Activated naive CD4-positive, alpha-beta T cell treated with anti-CD3 and anti-CD28 coated beads for 36 hours (primary cell): ENCODE results near the gene ZNF524. TPM values are rescaled to one million over a fixed set of nuclear protein-coding genes. Genes with fewer than 3 reads are reported as not detected.
A peak's percentile ranks its signal among the peaks of the same experiment; 100 is the strongest.

Source experiments
- CTCF ChIA-PET: fragments of 350-600 bp; sonication (Branson Sonifier 250); formaldehyde crosslinking; loops from one replicate; lab custom pipeline; 2021; ENCODE audit warnings: antibody characterized with exemption; lab: Charles Lee
- DNase-seq: peaks from one replicate; pipeline ENCODE4 v3.0.0-alpha.2; 2020
- H3K27ac Mint-ChIP-seq: one replicate; pipeline ENCODE4 v1.8.0; 2021; ENCODE audit warnings: mild to moderate bottlenecking, mixed read lengths
- H3K27me3 Mint-ChIP-seq: one replicate; pipeline ENCODE4 v1.8.0; 2021; ENCODE audit warnings: low read depth, mixed read lengths
- H3K36me3 Mint-ChIP-seq: one replicate; pipeline ENCODE4 v1.8.0; 2021; ENCODE audit warnings: low read depth, mixed read lengths
- H3K4me1 Mint-ChIP-seq: one replicate; pipeline ENCODE4 v1.8.0; 2021; ENCODE audit warnings: low read depth, mixed read lengths
- H3K4me3 Mint-ChIP-seq: one replicate; pipeline ENCODE4 v1.8.0; 2021; ENCODE audit warnings: mild to moderate bottlenecking, moderate library complexity, mixed read lengths
- H3K9me3 Mint-ChIP-seq: one replicate; pipeline ENCODE4 v1.8.0; 2021; ENCODE audit warnings: mixed read lengths
- intact Hi-C: fragments of 100-400 bp; cut with micrococcal nuclease; formaldehyde crosslinking; loops from one replicate; pipeline ENCODE4 v1.15.1; 2023
- total RNA-seq, 2 experiments: library from RNA; stranded (reverse); gene quantifications; one replicate each; pipeline ENCODE4 v1.2.3, GENCODE V29; 2021

ZNF524 gene
- total RNA-seq, 2 experiments from 2014 or later: 20.9 to 23.0 TPM

GRCh38 chr19:55605637-55606470, 5.8 kb downstream of the ZNF524 start, which contains the start of gene ZNF865:
ZNF865 (plus strand) TSS chr19:55605647; CDS start chr19:55613619, 7,972 bp downstream.
- DNase-seq: peak; percentile 89
- CTCF ChIA-PET: interaction anchor here (0.5 to 3.0 kb wide), 18 partner anchors 12 to 187 kb away, joined by 3 to 41 read pairs (median 4); partner anchors contain the start of genes NAT14, ZNF579 and ZNF784
- Mint-ChIP-seq H3K36me3 (peaks cover 21% of the 10 kb centered on the region), H3K27ac (peak within 1 kb of the TSS; percentile 96), H3K4me1 (peaks cover 58% of the 10 kb centered on the region), H3K9me3 (no peaks in the 10 kb centered on the region), H3K4me3 (peak within 1 kb of the TSS; percentile 89), H3K27me3 (no peaks in the 10 kb centered on the region)
- intact Hi-C loops: loop anchor here (1.0 to 10.0 kb wide), 9 partner anchors 18 to 489 kb away; partner anchors contain the start of genes ISOC2, PPP1R12C, TNNT1 and U2AF2

DNA sequence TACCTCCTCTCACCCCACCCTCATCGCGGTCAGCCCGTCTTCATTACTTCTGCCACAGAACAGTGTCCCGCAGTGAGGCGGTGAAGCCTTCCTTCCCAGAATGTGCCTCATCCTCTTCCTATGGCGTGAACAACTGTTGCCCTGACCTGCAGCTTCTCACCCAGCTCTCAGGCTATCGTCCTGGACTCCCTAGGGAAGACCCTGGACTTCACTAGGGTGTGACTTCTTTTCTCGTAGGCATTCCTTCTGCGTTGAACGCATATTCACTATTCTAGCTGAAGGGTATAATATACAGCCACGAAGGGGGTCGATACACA, 6.3 kb downstream of the ZNF524 start:
- Mint-ChIP-seq H3K4me3 (peak overlapping the region; percentile 89), H3K4me1 (peaks cover 58% of the 10 kb centered on the region), H3K36me3 (peaks cover 21% of the 10 kb centered on the region), H3K27ac (peak overlapping the region; percentile 93), H3K27me3 (no peaks in the 10 kb centered on the region), H3K9me3 (no peaks in the 10 kb centered on the region)
- no peak for DNase-seq
- CTCF ChIA-PET: interaction anchor here (0.5 to 3.0 kb wide), 17 partner anchors 11 to 186 kb away, joined by 3 to 41 read pairs (median 5); partner anchors contain the start of genes NAT14, ZNF579 and ZNF784
- intact Hi-C loops: loop anchor here (1.0 to 10.0 kb wide), 5 partner anchors 36 to 462 kb away; partner anchors contain the start of genes ISOC2, TNNT1, U2AF2 and ZNF580

DNA sequence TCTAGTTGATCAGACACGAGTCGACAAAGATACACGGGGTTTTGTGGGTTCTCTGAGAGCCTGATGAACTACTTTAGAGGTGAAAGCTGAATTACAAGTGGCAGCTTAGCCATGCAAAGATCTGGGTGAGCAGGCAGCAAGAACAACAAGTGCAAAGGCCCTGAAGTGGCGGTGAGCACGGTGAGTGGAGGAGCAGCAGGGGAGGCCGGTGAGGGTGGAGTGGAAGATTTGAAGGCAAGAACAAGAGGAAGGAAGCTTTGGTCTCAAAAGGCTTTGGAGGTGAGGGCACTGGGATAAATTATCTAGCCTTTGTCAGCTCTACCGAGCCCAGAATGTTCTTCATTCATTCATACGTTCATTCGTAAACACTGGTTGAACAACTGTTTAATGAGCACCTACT, 6.7 kb downstream of the ZNF524 start:
- CTCF ChIA-PET: interaction anchor here (0.5 to 3.0 kb wide), 17 partner anchors 11 to 186 kb away, joined by 3 to 41 read pairs (median 5); partner anchors contain the start of genes NAT14, ZNF579 and ZNF784
- no peak for DNase-seq
- Mint-ChIP-seq H3K4me3 (peak overlapping the region; percentile 89), H3K36me3 (peaks cover 21% of the 10 kb centered on the region), H3K4me1 (peaks cover 59% of the 10 kb centered on the region), H3K27ac (peak overlapping the region; percentile 93), H3K9me3 (no peaks in the 10 kb centered on the region), H3K27me3 (no peaks in the 10 kb centered on the region)
- intact Hi-C loops: loop anchor here (1.0 to 10.0 kb wide), 5 partner anchors 35 to 462 kb away; partner anchors contain the start of genes ISOC2, TNNT1, U2AF2 and ZNF580

DNA sequence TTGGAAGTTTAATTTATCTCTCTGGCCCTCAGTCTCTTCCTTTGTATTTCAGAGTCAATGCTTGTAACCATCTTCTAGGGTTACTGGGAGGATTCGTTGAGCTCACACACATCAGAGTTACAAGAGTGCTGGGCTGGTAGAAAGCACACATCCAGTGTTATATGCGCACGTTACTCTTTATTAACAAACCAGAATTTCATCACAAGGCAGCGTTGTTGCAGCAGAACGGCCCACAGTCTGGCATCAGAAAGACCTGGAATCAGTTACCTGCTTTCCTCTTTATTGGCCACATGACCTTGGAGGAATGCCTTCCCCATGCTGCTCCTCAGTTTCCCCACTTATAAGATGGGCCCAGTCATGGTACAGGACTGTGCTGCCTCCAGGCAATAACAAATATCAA, 9.2 kb downstream of the ZNF524 start:
- Mint-ChIP-seq H3K9me3 (no peaks in the 10 kb centered on the region), H3K36me3 (peaks cover 24% of the 10 kb centered on the region), H3K27me3 (no peaks in the 10 kb centered on the region), H3K27ac (no peak overlapping the region), H3K4me1 (peaks cover 58% of the 10 kb centered on the region), H3K4me3 (no peak overlapping the region)
- no peak for DNase-seq
- CTCF ChIA-PET: interaction anchor here (1.3 kb wide), 1 partner anchor 24 kb away, joined by 4 read pairs; no protein-coding TSS in a partner anchor
- intact Hi-C loops: loop anchor here (5.0 to 10.0 kb wide), 2 partner anchors 33 to 465 kb away; partner anchors contain the start of genes TNNT1, ZNF580 and ZNF581

- DNase-seq: no peak
- intact Hi-C loops: no loop called here
- no peaks in the 10 kb centered on the region for H3K27me3 Mint-ChIP-seq
- peaks cover 23% of the 10 kb centered on the region for H3K36me3 Mint-ChIP-seq
- no peak overlapping the region for H3K27ac Mint-ChIP-seq
- no peaks in the 10 kb centered on the region for H3K9me3 Mint-ChIP-seq
- no peak overlapping the region for H3K4me3 Mint-ChIP-seq
- CTCF ChIA-PET: interaction anchor here (0.7 kb wide), 1 partner anchor 55 kb away, joined by 3 read pairs; no protein-coding TSS in a partner anchor
- H3K4me1 Mint-ChIP-seq: peaks cover 49% of the 10 kb centered on the region
Observed at GRCh38 chr19:55611300-55611982, 11.4 kb downstream of the ZNF524 start.

DNA sequence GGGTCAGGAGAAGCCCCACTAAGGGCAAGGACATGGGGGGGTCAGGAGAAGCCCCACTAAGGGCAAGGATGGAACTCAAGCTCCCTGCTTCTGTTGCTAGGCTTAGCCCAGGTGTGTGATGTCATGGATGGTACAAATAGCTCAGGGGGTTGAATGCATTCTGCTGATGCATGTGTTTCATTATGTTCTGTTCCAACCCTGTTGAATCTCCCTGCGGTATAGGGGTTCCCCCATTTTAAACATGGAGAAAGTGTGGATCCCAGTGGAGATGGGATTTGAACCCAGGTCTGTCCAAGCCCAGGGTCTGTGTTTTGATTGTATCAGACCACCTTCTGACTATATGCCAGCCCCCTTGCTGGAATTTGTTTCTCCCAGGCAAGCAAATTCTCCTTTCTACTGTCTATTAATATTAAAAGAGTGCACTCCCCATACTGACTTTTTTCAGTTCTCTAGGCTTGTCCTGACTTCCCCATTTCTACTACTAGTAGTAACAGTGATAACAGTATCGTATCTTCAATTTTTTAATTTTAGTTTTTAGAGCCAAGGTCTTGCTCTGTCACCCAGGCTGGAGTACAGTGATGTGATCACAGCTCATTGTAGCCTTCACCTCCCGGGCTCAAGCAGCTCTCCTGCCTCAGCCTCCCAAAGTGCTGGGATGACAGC, 12.0 kb downstream of the ZNF524 start:
- Mint-ChIP-seq H3K27ac (no peak overlapping the region), H3K9me3 (no peaks in the 10 kb centered on the region), H3K4me3 (no peak overlapping the region), H3K36me3 (peaks cover 23% of the 10 kb centered on the region), H3K27me3 (no peaks in the 10 kb centered on the region), H3K4me1 (peaks cover 44% of the 10 kb centered on the region)
- no peak for DNase-seq
- CTCF ChIA-PET: no interaction called here
- intact Hi-C loops: no loop called here

GRCh38 chr19:55613396-55613795, 13.3 kb downstream of the ZNF524 start:
- no peak for DNase-seq
- Mint-ChIP-seq H3K36me3 (peaks cover 23% of the 10 kb centered on the region), H3K27me3 (no peaks in the 10 kb centered on the region), H3K4me1 (peaks cover 34% of the 10 kb centered on the region), H3K4me3 (no peak overlapping the region), H3K27ac (no peak overlapping the region), H3K9me3 (no peaks in the 10 kb centered on the region)
- CTCF ChIA-PET: interaction anchor here (0.6 kb wide), 1 partner anchor 26 kb away, joined by 4 read pairs; no protein-coding TSS in a partner anchor
- intact Hi-C loops: no loop called here

DNA sequence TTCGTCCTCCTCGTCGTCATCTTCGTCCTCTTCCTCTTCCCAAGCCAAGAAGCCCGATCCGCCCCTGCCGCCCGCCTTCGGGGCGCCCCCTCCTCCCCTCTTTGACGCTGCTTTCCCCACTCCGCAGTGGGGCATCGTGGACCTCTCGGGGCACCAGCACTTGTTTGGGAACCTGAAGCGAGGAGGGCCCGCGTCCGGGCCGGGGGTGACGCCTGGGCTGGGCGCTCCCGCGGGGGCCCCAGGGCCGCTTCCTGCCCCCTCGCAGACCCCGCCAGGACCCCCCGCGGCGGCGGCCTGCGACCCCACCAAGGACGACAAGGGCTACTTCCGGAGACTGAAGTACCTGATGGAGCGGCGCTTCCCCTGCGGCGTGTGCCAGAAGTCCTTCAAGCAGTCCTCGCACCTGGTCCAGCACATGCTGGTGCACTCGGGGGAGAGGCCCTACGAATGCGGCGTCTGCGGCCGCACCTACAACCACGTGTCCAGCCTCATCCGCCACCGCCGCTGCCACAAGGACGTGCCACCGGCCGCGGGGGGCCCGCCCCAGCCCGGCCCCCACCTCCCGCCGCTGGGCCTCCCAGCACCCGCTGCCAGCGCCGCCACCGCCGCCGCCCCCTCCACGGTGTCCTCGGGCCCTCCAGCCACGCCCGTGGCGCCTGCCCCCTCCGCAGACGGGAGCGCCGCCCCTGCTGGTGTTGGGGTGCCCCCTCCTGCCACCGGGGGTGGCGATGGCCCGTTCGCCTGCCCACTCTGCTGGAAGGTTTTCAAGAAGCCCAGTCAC, 14.0 kb downstream of the ZNF524 start:
- CTCF ChIA-PET: no interaction called here
- no peak overlapping the region for H3K27ac Mint-ChIP-seq
- no peak for DNase-seq
- H3K4me3 Mint-ChIP-seq: no peak overlapping the region
- H3K27me3 Mint-ChIP-seq: no peaks in the 10 kb centered on the region
- H3K9me3 Mint-ChIP-seq: no peaks in the 10 kb centered on the region
- peaks cover 24% of the 10 kb centered on the region for H3K36me3 Mint-ChIP-seq
- intact Hi-C loops: no loop called here
- H3K4me1 Mint-ChIP-seq: peaks cover 30% of the 10 kb centered on the region

GRCh38 chr19:55614711-55615542, 14.8 kb downstream of the ZNF524 start:
- DNase-seq: no peak
- Mint-ChIP-seq H3K27ac (no peak overlapping the region), H3K9me3 (no peaks in the 10 kb centered on the region), H3K27me3 (no peaks in the 10 kb centered on the region), H3K4me1 (peaks cover 32% of the 10 kb centered on the region), H3K4me3 (no peak overlapping the region), H3K36me3 (peaks cover 23% of the 10 kb centered on the region)
- CTCF ChIA-PET: no interaction called here
- intact Hi-C loops: no loop called here

GRCh38 chr19:55615543-55616394, 15.7 kb downstream of the ZNF524 start:
- intact Hi-C loops: no loop called here
- no peaks in the 10 kb centered on the region for H3K27me3 Mint-ChIP-seq
- H3K27ac Mint-ChIP-seq: no peak overlapping the region
- H3K4me1 Mint-ChIP-seq: peaks cover 35% of the 10 kb centered on the region
- H3K9me3 Mint-ChIP-seq: no peaks in the 10 kb centered on the region
- H3K4me3 Mint-ChIP-seq: no peak overlapping the region
- peaks cover 27% of the 10 kb centered on the region for H3K36me3 Mint-ChIP-seq
- no peak for DNase-seq
- CTCF ChIA-PET: no interaction called here
